ENCODE measurements around the gene TMEM63A.

DNA sequence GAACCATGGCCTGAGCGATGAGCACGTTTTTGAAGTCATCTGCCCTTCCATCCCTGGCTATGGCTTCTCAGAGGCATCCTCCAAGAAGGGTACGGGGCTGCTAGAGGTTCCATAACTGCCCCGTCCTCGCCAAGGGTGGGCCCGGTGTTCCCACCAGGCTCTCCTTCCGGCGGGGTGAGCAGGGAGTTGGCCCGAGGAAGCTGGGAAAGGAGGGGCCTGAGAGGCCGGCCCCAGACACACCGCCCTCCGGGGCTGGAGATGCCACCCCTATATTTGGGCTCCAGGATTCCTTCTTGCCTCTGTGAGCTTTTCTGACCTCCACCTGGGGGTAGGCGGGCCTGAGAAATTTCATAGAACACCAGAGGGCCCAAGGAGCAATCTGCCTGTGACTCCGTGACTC lies 43.4 kb downstream of the TMEM63A start:
- no peak for TF ChIP-seq SMAD1 (IDR thresholded peaks at IDR 0.05; ENCODE audit: low read depth, partially characterized antibody)
- no peak for TF ChIP-seq CTCF (IDR thresholded peaks at IDR 0.05 in 2 of 3, conservative IDR thresholded peaks at IDR 0.05 in 1 of 3; ENCODE audit: control insufficient read depth in 2 of 3, extremely low read depth in 1 of 3, insufficient read depth in 1 of 3, low read depth in 3 of 3, low read length in 3 of 3)
- TF ChIP-seq MYC (IDR thresholded peaks at IDR 0.05; ENCODE audit: insufficient read depth, insufficient read length, insufficient replicate concordance, low read length, severe bottlenecking): no peak
- TF ChIP-seq NR2C2 (IDR thresholded peaks at IDR 0.05; ENCODE audit: borderline replicate concordance, control insufficient read depth, insufficient read length, low read depth): no peak
